ENCODE data around the gene PDE6G. TPM values are rescaled to one million over a fixed set of nuclear protein-coding genes. Genes with fewer than 3 reads are reported as not detected.

PDE6G gene
- total RNA-seq, 4 donors from 2014 or later, result 0.98 TPM; not detected in 3

- WGBS, result 87% methylated on average over 19 of the region's 19 CpGs
- peaks cover 53 to 88% (median 83%) of the 10 kb centered on the region in 4 donors for H3K36me3 ChIP-seq
- TF ChIP-seq POLR2AphosphoS5 (IDR thresholded peaks at IDR 0.05), result no peak
- no peak for TF ChIP-seq CTCF (IDR thresholded peaks at IDR 0.05)
- no peak for TF ChIP-seq EP300 (IDR thresholded peaks at IDR 0.05)
- no peak for TF ChIP-seq POLR2A (IDR thresholded peaks at IDR 0.05; ENCODE audit: low read depth)
- no peak overlapping the region for H3K27ac ChIP-seq (replicated peaks in 1 of 4)
- H3K4me1 ChIP-seq, result peaks cover 13 to 23% (median 17%) of the 10 kb centered on the region in 4 donors
- no peak for DNase-seq (ENCODE audit: extremely low spot score)
- intact Hi-C loops (cut with DNase I), result no loop called here
- no peaks in the 10 kb centered on the region for H3K27me3 ChIP-seq
- no peaks in the 10 kb centered on the region for H3K9me3 ChIP-seq
- H3K4me3 ChIP-seq, result no peak overlapping the region
Measured at GRCh38 chr17:81609541-81610311, 46.6 kb downstream of the PDE6G start.

- no peak for DNase-seq (ENCODE audit: extremely low spot score)
- H3K36me3 ChIP-seq, result peaks cover 64 to 96% (median 91%) of the 10 kb centered on the region in 4 donors
- intact Hi-C loops (cut with DNase I), result no loop called here
Measured at GRCh38 chr17:81608605-81609004, 47.7 kb downstream of the PDE6G start.

GRCh38 chr17:81608082-81608481 lies 48.3 kb downstream of the PDE6G start:
- no peak for DNase-seq (ENCODE audit: extremely low spot score)
- Histone ChIP-seq H3K27me3 (no peaks in the 10 kb centered on the region), H3K36me3 (peaks cover 65 to 96% (median 91%) of the 10 kb centered on the region in 4 donors), H3K27ac (replicated peaks in 1 of 4) (no peak overlapping the region), H3K4me1 (peaks cover 0 to 7% (median 5%) of the 10 kb centered on the region in 4 donors), H3K4me3 (no peak overlapping the region), H3K9me3 (no peaks in the 10 kb centered on the region)
- TF ChIP-seq POLR2A (IDR thresholded peaks at IDR 0.05; ENCODE audit: low read depth) (no peak), POLR2AphosphoS5 (IDR thresholded peaks at IDR 0.05) (no peak), EP300 (IDR thresholded peaks at IDR 0.05) (no peak), CTCF (IDR thresholded peaks at IDR 0.05) (no peak)
- WGBS, result 89% methylated on average over 4 of the region's 4 CpGs
- intact Hi-C loops (cut with DNase I), result no loop called here

More at GRCh38 chr17:81608605-81609004, 47.7 kb downstream of the PDE6G start:
- no peak overlapping the region for H3K27ac ChIP-seq (replicated peaks in 1 of 4)
- 93% methylated on average over 12 of the region's 13 CpGs for WGBS
- H3K9me3 ChIP-seq, result no peaks in the 10 kb centered on the region
- TF ChIP-seq EP300 (IDR thresholded peaks at IDR 0.05) (no peak), CTCF (IDR thresholded peaks at IDR 0.05) (no peak), POLR2A (IDR thresholded peaks at IDR 0.05; ENCODE audit: low read depth) (no peak), POLR2AphosphoS5 (IDR thresholded peaks at IDR 0.05) (no peak)
- H3K4me3 ChIP-seq, result no peak overlapping the region
- H3K4me1 ChIP-seq, result peaks cover 3 to 11% (median 6%) of the 10 kb centered on the region in 4 donors
- no peaks in the 10 kb centered on the region for H3K27me3 ChIP-seq

- H3K36me3 ChIP-seq, result peaks cover 63 to 96% (median 90%) of the 10 kb centered on the region in 4 donors
- intact Hi-C loops (cut with DNase I), result no loop called here
Measured at GRCh38 chr17:81607431-81607830, 48.9 kb downstream of the PDE6G start.

More at GRCh38 chr17:81607431-81607830, 48.9 kb downstream of the PDE6G start:
- Histone ChIP-seq H3K9me3 (no peaks in the 10 kb centered on the region), H3K27me3 (no peaks in the 10 kb centered on the region), H3K4me3 (no peak overlapping the region), H3K27ac (replicated peaks in 1 of 4) (no peak overlapping the region), H3K4me1 (peaks cover 0 to 5% (median 3%) of the 10 kb centered on the region in 4 donors)
- no peak for DNase-seq (ENCODE audit: extremely low spot score)
- WGBS, result 65% methylated on average over 6 of the region's 6 CpGs
- no peak for TF ChIP-seq CTCF (IDR thresholded peaks at IDR 0.05)
- no peak for TF ChIP-seq POLR2A (IDR thresholded peaks at IDR 0.05; ENCODE audit: low read depth)
- no peak for TF ChIP-seq EP300 (IDR thresholded peaks at IDR 0.05)
- no peak for TF ChIP-seq POLR2AphosphoS5 (IDR thresholded peaks at IDR 0.05)
